Measurements from ENCODE around the gene SNAP29.

GRCh38 chr22:20840646-20841371 lies 18.0 kb upstream of the SNAP29 start:
- TF ChIP-seq CTCF (IDR thresholded peaks at IDR 0.05) (no peak), ZFX (IDR thresholded peaks at IDR 0.05; ENCODE audit: borderline replicate concordance) (no peak)
